K562 (cell line): Measurements from ENCODE around the gene LST1. TPM values are rescaled to one million over a fixed set of nuclear protein-coding genes. Genes with fewer than 3 reads are reported as not detected.

Source experiments
- ATAC-seq: fragments of 200-7000 bp; cut with Tn5 transposase; 3 replicates; pipeline ENCODE4 v1.9.1; 2020; ENCODE audit warnings: moderate library complexity
- BruUV-seq: library from RNA; stranded (reverse); fragments of 400-500 nt; replicated peaks from 2 replicates; lab custom pipeline; 2021; lab: Mats Ljungman, UMichigan
- CTCF ChIA-PET: fragments of 300-600 bp; formaldehyde crosslinking; extraction: SDS; loops from one replicate; lab custom pipeline; 2021; ENCODE audit warnings: low intra/inter-chr PET ratio; lab: Yijun Ruan, JAX
- POLR2A ChIA-PET: fragments of 300-600, 350-650 bp; sonication (Branson Sonifier 250); formaldehyde crosslinking; extraction: SDS; loops from one replicate; lab custom pipeline; 2021; ENCODE audit warnings: antibody characterized with exemption, inconsistent platforms; lab: Yijun Ruan, JAX
- DNase-seq, 4 experiments: peaks; one replicate each; pipeline versions ENCODE4 v3.0.0 to v3.0.0-alpha.2; 2011 to 2018; ENCODE audit warnings: low spot score in 3 of 4, mixed read lengths in 3 of 4; ENCODE audit errors: extremely low read depth in 1 of 4
- FAIRE-seq: peaks from 2 replicates; lab custom pipeline; 2011; peaks lifted over from hg19 to GRCh38; lab: Jason Lieb, UNC
- H2AFZ ChIP-seq: 2 replicates; pipeline ENCODE4 v1.6.0; 2011; ENCODE audit warnings: low read depth, low read length, control low read depth, inconsistent platforms
- H3K27ac ChIP-seq: fragments of 200-600 bp; 3 replicates; pipeline ENCODE4 v1.8.0; 2011; ENCODE audit warnings: low read depth, mild to moderate bottlenecking, control low read depth, inconsistent platforms, low read length, moderate library complexity, mixed read lengths; ENCODE audit errors: extremely low read depth
- H3K27me3 ChIP-seq, 2 experiments: fragments of 300-600 bp in 1 of 2; 2 replicates in 1 of 2; 3 replicates in 1 of 2; pipeline versions ENCODE4 v1.6.0 to v1.8.0; 2011; ENCODE audit warnings: inconsistent platforms in 2 of 2, low read length in 2 of 2, mild to moderate bottlenecking in 1 of 2, mixed read lengths in 1 of 2, moderate library complexity in 1 of 2; ENCODE audit not compliant: control insufficient read depth in 2 of 2, insufficient read depth in 2 of 2
- H3K36me3 ChIP-seq: fragments of 300-600 bp; 3 replicates; pipeline ENCODE4 v1.8.0; 2011; ENCODE audit warnings: mild to moderate bottlenecking, low read length, inconsistent platforms; ENCODE audit not compliant: control insufficient read depth, insufficient read depth
- H3K4me1 ChIP-seq, 2 experiments: fragments of 200-600 bp in 1 of 2; replicated peaks in 1 of 2; 2 replicates in 1 of 2; 3 replicates in 1 of 2; pipeline versions ENCODE4 v1.5.1 to v1.8.0; 2011; ENCODE audit warnings: inconsistent platforms in 2 of 2, low read length in 2 of 2, mild to moderate bottlenecking in 1 of 2, mixed read lengths in 1 of 2, moderate library complexity in 1 of 2; ENCODE audit not compliant: control insufficient read depth in 2 of 2, insufficient read depth in 2 of 2
- H3K4me2 ChIP-seq: 2 replicates; pipeline ENCODE4 v1.6.1; 2011; ENCODE audit warnings: low read length, control low read depth, inconsistent platforms, mixed read lengths; ENCODE audit not compliant: insufficient read depth
- H3K4me3 ChIP-seq: fragments of 200-600 bp; sonication (generic), shearing (Covaris generic); 2 replicates; pipeline ENCODE4 v1.5.1; 2016; ENCODE audit warnings: control low read depth, inconsistent platforms
- H3K79me2 ChIP-seq: fragments of 200-600 bp; 3 replicates; pipeline ENCODE4 v1.8.0; 2011; ENCODE audit warnings: low read length, inconsistent platforms; ENCODE audit not compliant: control insufficient read depth, insufficient read depth
- H3K9ac ChIP-seq, 2 experiments: 2 replicates each; pipeline versions ENCODE4 v1.6.0 to v1.6.1; 2011; ENCODE audit warnings: low read depth in 2 of 2, low read length in 2 of 2, control low read depth in 1 of 2, inconsistent platforms in 1 of 2, mild to moderate bottlenecking in 1 of 2, mixed read lengths in 1 of 2; ENCODE audit not compliant: insufficient read depth in 1 of 2
- H3K9me1 ChIP-seq: one replicate; pipeline ENCODE4 v1.6.0; 2011; ENCODE audit warnings: inconsistent platforms, mild to moderate bottlenecking, low read length, moderate library complexity; ENCODE audit not compliant: control insufficient read depth, insufficient read depth
- H3K9me3 ChIP-seq: replicated peaks from 2 replicates; pipeline ENCODE4 v1.5.1; 2011; ENCODE audit warnings: low read depth, low read length, inconsistent platforms; ENCODE audit not compliant: control insufficient read depth, insufficient read depth
- H4K20me1 ChIP-seq: replicated peaks from 2 replicates; pipeline ENCODE4 v1.6.1; 2011; ENCODE audit warnings: low read length, inconsistent platforms, mixed read lengths; ENCODE audit not compliant: control insufficient read depth, insufficient read depth
- CC2D1A ChIP-seq: fragments of 450-650 bp; IDR thresholded peaks from 2 replicates; pipeline ENCODE4 v1.6.1; 2017; ENCODE audit warnings: mild to moderate bottlenecking
- CTCF ChIP-seq, 3 experiments: IDR thresholded peaks in 2 of 3; conservative IDR thresholded peaks in 1 of 3; 2 replicates each; pipeline ENCODE4 v1.5.1; 2011 to 2012; ENCODE audit warnings: low read length in 3 of 3, mild to moderate bottlenecking in 3 of 3, control low read depth in 2 of 3, improper control_type of control experiment in 1 of 3, inconsistent platforms in 1 of 3, low read depth in 1 of 3, mixed read lengths in 1 of 3, moderate library complexity in 1 of 3; ENCODE audit not compliant: insufficient read depth in 2 of 3
- E2F4 ChIP-seq: sonication (generic); formaldehyde crosslinking; IDR thresholded peaks from 2 replicates; pipeline ENCODE4 v1.8.0; 2022; ENCODE audit warnings: mild to moderate bottlenecking, low read depth, missing genetic modification reagents
- ZNF12 ChIP-seq: sonication (generic); formaldehyde crosslinking; IDR thresholded peaks from 2 replicates; pipeline ENCODE4 v1.4.0; 2020; ENCODE audit warnings: mild to moderate bottlenecking, missing genetic modification reagents
- ZNF263 ChIP-seq: sonication (generic); formaldehyde crosslinking; IDR thresholded peaks from 2 replicates; pipeline ENCODE4 v1.8.0; 2022; ENCODE audit warnings: mild to moderate bottlenecking, missing genetic modification reagents, borderline replicate concordance
- WGBS: fragments of 100-300 bp; shearing (Covaris generic); methylation state at CpG from one replicate; pipeline ENCODE4 v1.1.6; 2016; ENCODE audit warnings: low coverage, mixed read lengths; ENCODE audit not compliant: insufficient coverage; ENCODE audit errors: missing lambda C conversion rate; 5-methylcytosine and 5-hydroxymethylcytosine counted together
- in situ Hi-C: fragments of 300-500 bp; cut with MboI; formaldehyde crosslinking; loops from 4 replicates; pipeline ENCODE4 v1.15.0; 2018; ENCODE audit warnings: inconsistent platforms, mixed read lengths
- intact Hi-C: fragments of 100-400 bp; cut with micrococcal nuclease; formaldehyde crosslinking; loops from 2 replicates; pipeline ENCODE4 v1.14.2; 2022
- polyA plus RNA-seq, 8 experiments: library from polyadenylated mRNA; depleted of rRNA in 4 of 8; stranded (reverse) in 5 of 8; unstranded in 3 of 8; fragments of >200 nt; fragmentation: Nextera tagmentation in 2 of 8; fragmentation: Illumina TruSeq in 1 of 8; extraction: Ambion mirVana in 2 of 8; extraction: Trizol in 1 of 8; gene quantifications; 2 replicates each; pipeline versions ENCODE4 v1.2.1 to v1.2.3, GENCODE V29; 2011 to 2014; ENCODE audit warnings: inconsistent platforms in 1 of 8, missing spikeins in 1 of 8
- total RNA-seq, 7 experiments: library from RNA; depleted of rRNA in 6 of 7; stranded (reverse); fragments of >200 nt in 6 of 7; fragmentation: Illumina TruSeq in 2 of 7; extraction: Trizol in 2 of 7; gene quantifications; 2 replicates each; pipeline versions ENCODE4 v1.2.1 to v1.2.3, GENCODE V29; 2011 to 2021; ENCODE audit warnings: low replicate concordance in 1 of 7

The LST1 gene
- total and polyA plus RNA-seq, 9 of the 15 experiments (the other 6 are each of a cell fraction or from before 2014, with no cell fraction given), result 0.82 to 7.8 (median 1.7) TPM

DNA sequence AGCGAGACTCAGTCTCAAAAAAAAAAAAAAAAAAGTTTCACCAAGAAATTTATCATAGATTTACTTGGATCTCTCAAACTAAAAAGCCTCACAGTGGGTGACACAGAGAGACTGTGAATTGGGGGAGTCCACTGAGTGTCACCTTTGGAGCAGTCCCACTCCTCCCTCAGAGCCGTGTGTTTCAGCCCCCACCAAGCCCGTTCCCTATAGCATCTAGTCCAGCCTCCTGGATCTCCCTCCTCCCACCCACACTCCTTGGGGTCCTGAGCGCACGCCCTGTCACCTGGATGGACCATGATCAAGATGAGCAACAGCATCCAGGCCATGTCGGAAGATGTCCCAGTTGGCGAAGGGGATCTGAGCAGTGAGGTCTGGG lies 6.3 kb downstream of the LST1 start:
- Histone ChIP-seq H2AFZ (peak overlapping the region; percentile 51), H3K27me3 (no peaks in the 10 kb centered on the region), H3K4me1 (peaks cover 18 to 30% of the 10 kb centered on the region in 2 experiments), H3K4me2 (peak overlapping the region; percentile 39; the same call in 1 of the 2 replicates), H3K27ac (0 out of 3 replicates have a peak overlapping the region, but pooled peaks have one; percentile 9), H3K9ac (peak overlapping the region in 1 of 2 experiments; percentile 78; a peak in 3 of 4 replicates), H3K36me3 (no peaks in the 10 kb centered on the region), H4K20me1 (no peaks in the 10 kb centered on the region), H3K9me3 (no peaks in the 10 kb centered on the region), H3K9me1 (peaks cover 3% of the 10 kb centered on the region), H3K4me3 (no peak overlapping the region), H3K79me2 (no peaks in the 10 kb centered on the region)
- FAIRE-seq, result no peak
- intact Hi-C loops (no loop called here), in situ Hi-C loops (no loop called here)
- peak; percentile 80 for TF ChIP-seq ZNF263
- no peak for TF ChIP-seq CC2D1A
- 0 out of 2 replicates have a peak, but pooled peaks have one; percentile 26 for TF ChIP-seq E2F4 (CRISPR knock-in tag)
- TF ChIP-seq CTCF (IDR thresholded peaks at IDR 0.05 in 2 of 3, conservative IDR thresholded peaks at IDR 0.05 in 1 of 3; ENCODE audit: insufficient read depth in 2 of 3, low read depth in 1 of 3, low read length in 3 of 3), result 0 out of 6 replicates have a peak, but pooled peaks of 1 of the 3 experiments have one; percentile 15
- TF ChIP-seq ZNF12, result 0 out of 2 replicates have a peak, but pooled peaks have one; percentile 21
- ChIA-PET CTCF (interaction anchor here (0.6 kb wide), 1 partner anchor 1205 kb away, joined by 3 read pairs; no protein-coding TSS in a partner anchor), POLR2A (interaction anchor here (0.5 to 1.3 kb wide), 7 partner anchors 8 to 97 kb away, joined by 3 to 7 read pairs (median 3); partner anchors contain the start of gene DDX39B)
- no peak for DNase-seq
- ATAC-seq, result no peak; the same call in 2 of the 3 replicates
- no TSS peak for BruUV-seq
- WGBS, result 71% methylated on average over 7 of the region's 7 CpGs
